ENCODE data around the gene TRERF1.

GRCh38 chr6:42193491-42193894, 258.2 kb downstream of the TRERF1 start:
- no peak for TF ChIP-seq CTCF (optimal IDR thresholded peaks at IDR 0.05 in 1 of 3, IDR thresholded peaks at IDR 0.05 in 1 of 3, conservative IDR thresholded peaks at IDR 0.05 in 1 of 3; ENCODE audit: extremely low read depth in 1 of 3, insufficient read depth in 2 of 3, low read length in 3 of 3)
- TF ChIP-seq EZH2 (IDR thresholded peaks at IDR 0.05; ENCODE audit: low read length) = no peak

Measured in keratinocyte (primary cell).